HG03196 (cell line): ENCODE measurements around the gene HSPA1L.
"Not testable (repeated sequence)": the region's sequence is repeated elsewhere in the genome, so short reads cannot be mapped to it uniquely, and the experiment has no call there.

Experiments used
- ATAC-seq: cut with Tn5 transposase; IDR thresholded peaks from one replicate; pipeline ENCODE4 v1.9.1; 2021; ENCODE audit not compliant: unreplicated experiment

HSPA1L gene

GRCh38 chr6:31817133-31817928 lies 2.2 kb upstream of the HSPA1L start:
- not testable (repeated sequence) for ATAC-seq

- peak; percentile 34 for ATAC-seq
These were observed 432 bp downstream of the HSPA1L start for GRCh38 chr6:31814677-31815024.

GRCh38 chr6:31813465-31813849 lies 1.6 kb downstream of the HSPA1L start:
- ATAC-seq, result no peak

GRCh38 chr6:31811645-31812044 lies 3.4 kb downstream of the HSPA1L start:
- no peak for ATAC-seq

GRCh38 chr6:31808599-31808998 lies 6.5 kb downstream of the HSPA1L start:
- not testable (repeated sequence) for ATAC-seq

- peak; percentile 83 for ATAC-seq
These were observed 8.4 kb downstream of the HSPA1L start, which contains the start of gene LSM2 for GRCh38 chr6:31806470-31807272. TSS of gene LSM2 (minus strand) at chr6:31806966. CDS start at chr6:31806757, 209 bp downstream.

- peak; percentile 24 for ATAC-seq
These were observed 9.1 kb downstream of the HSPA1L start for GRCh38 chr6:31805939-31806469.

- ATAC-seq, result not testable (repeated sequence)
These were observed 13.8 kb downstream of the HSPA1L start for GRCh38 chr6:31801031-31801927.

GRCh38 chr6:31799781-31800180 lies 15.3 kb downstream of the HSPA1L start:
- ATAC-seq, result no peak

- ATAC-seq, result no peak
These were observed 17.5 kb downstream of the HSPA1L start for GRCh38 chr6:31797588-31797987.

- ATAC-seq, result no peak
These were observed 18.1 kb downstream of the HSPA1L start for GRCh38 chr6:31796993-31797385.

GRCh38 chr6:31795616-31796298 lies 19.3 kb downstream of the HSPA1L start, which contains the start of gene VARS1:
TSS of gene VARS1 (minus strand) at chr6:31795752. CDS start at chr6:31795217, 535 bp downstream.
- peak; percentile 82 for ATAC-seq

- peak; percentile 4 for ATAC-seq
These were observed 20.0 kb downstream of the HSPA1L start for GRCh38 chr6:31794866-31795615.

- ATAC-seq, result no peak
These were observed 20.7 kb downstream of the HSPA1L start for GRCh38 chr6:31794294-31794865.

- not testable (repeated sequence) for ATAC-seq
These were observed 21.2 kb downstream of the HSPA1L start for GRCh38 chr6:31793927-31794245.

GRCh38 chr6:31792761-31793171 lies 22.3 kb downstream of the HSPA1L start:
- ATAC-seq, result no peak

GRCh38 chr6:31792090-31792374 lies 23.1 kb downstream of the HSPA1L start:
- no peak for ATAC-seq

- no peak for ATAC-seq
These were observed 23.6 kb downstream of the HSPA1L start for GRCh38 chr6:31791324-31792089.

GRCh38 chr6:31785475-31785874 lies 29.6 kb downstream of the HSPA1L start:
- ATAC-seq, result no peak
